PFSK-1 (cell line): ENCODE data around the gene SLC35E1.

ENCODE experiments used
- FOXP2 ChIP-seq: optimal IDR thresholded peaks from 2 replicates; pipeline ENCODE3; 2011; ENCODE audit warnings: borderline replicate concordance, control low read depth, inconsistent platforms; ENCODE audit not compliant: insufficient read depth; ENCODE audit errors: extremely low read length, extremely low read depth
- POLR2AphosphoS5 ChIP-seq: IDR thresholded peaks from 2 replicates; pipeline ENCODE4 v1.6.1; 2012; ENCODE audit warnings: low read depth, mild to moderate bottlenecking, control low read depth, low read length, moderate library complexity
- REST ChIP-seq, 2 experiments: IDR thresholded peaks; 2 replicates each; pipeline versions ENCODE4 v1.6.1 to v1.8.0; 2011 to 2012; ENCODE audit warnings: low read depth in 2 of 2, low read length in 2 of 2, control low read depth in 1 of 2, inconsistent platforms in 1 of 2, mild to moderate bottlenecking in 1 of 2, moderate library complexity in 1 of 2; ENCODE audit not compliant: insufficient read depth in 1 of 2
- SIN3A ChIP-seq: IDR thresholded peaks from 2 replicates; pipeline ENCODE4 v1.6.1; 2012; ENCODE audit warnings: mild to moderate bottlenecking, low read length, moderate library complexity, borderline replicate concordance; ENCODE audit not compliant: insufficient read depth
- TAF1 ChIP-seq: IDR thresholded peaks from 2 replicates; pipeline ENCODE4 v1.6.1; 2012; ENCODE audit warnings: low read length, control low read depth, borderline replicate concordance; ENCODE audit not compliant: insufficient read depth

SLC35E1 gene

GRCh38 chr19:16508546-16508945 lies 63.7 kb downstream of the SLC35E1 start:
- TF ChIP-seq POLR2AphosphoS5 = no peak
- no peak for TF ChIP-seq SIN3A
- no peak for TF ChIP-seq FOXP2
- TF ChIP-seq REST (IDR thresholded peaks at IDR 0.05; ENCODE audit: insufficient read depth in 1 of 2, low read depth in 2 of 2, low read length in 2 of 2) = no peak
- no peak for TF ChIP-seq TAF1

- no peak for TF ChIP-seq FOXP2
- no peak for TF ChIP-seq REST (IDR thresholded peaks at IDR 0.05; ENCODE audit: insufficient read depth in 1 of 2, low read depth in 2 of 2, low read length in 2 of 2)
- TF ChIP-seq POLR2AphosphoS5 = no peak
- TF ChIP-seq SIN3A = no peak
- TF ChIP-seq TAF1 = no peak
These were observed 65.3 kb downstream of the SLC35E1 start for GRCh38 chr19:16506961-16507360.

- no peak for TF ChIP-seq SIN3A
These were observed 67.9 kb downstream of the SLC35E1 start for GRCh38 chr19:16504271-16504670.
